Measurements from ENCODE around the gene NPTX2. TPM values are rescaled to one million over a fixed set of nuclear protein-coding genes. Genes with fewer than 3 reads are reported as not detected.

The NPTX2 gene
- total and polyA plus RNA-seq, 10 of the 15 experiments (the other 5 are each of a cell fraction or from before 2014, with no cell fraction given) = 0.04 TPM; not detected in 9

DNA sequence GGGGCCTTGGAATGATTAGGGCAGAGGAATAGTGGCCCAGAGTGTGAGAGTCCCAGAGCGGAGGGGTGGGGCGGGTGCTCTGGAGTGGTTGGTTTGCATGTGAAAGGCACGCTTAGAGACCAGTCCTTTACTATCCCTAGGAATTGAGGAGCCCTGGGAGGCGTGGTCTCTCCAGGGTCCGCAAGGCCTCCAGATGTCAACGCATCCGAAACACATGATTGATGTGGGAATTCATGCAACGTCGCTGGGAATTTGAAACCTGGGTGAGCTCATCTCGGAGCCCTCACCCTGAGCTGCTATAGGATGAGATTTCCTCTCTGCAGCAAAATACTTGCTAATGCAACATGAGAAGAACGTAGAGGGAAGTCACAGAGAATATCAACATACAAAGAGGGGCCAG, 51.2 kb downstream of the NPTX2 start:
- intact Hi-C loops (cut with micrococcal nuclease; ENCODE audit: unreplicated experiment) = no loop called here
- Histone ChIP-seq H3K4me2 (ENCODE audit: control insufficient read depth, insufficient read depth) (no peak overlapping the region), H3K4me1 (ENCODE audit: control insufficient read depth, insufficient read depth, low read length) (no peaks in the 10 kb centered on the region), H3K4me3 (no peak overlapping the region), H3K9ac (ENCODE audit: control insufficient read depth, insufficient read depth, low read length) (no peak overlapping the region), H4K20me1 (ENCODE audit: control insufficient read depth, insufficient read depth) (no peaks in the 10 kb centered on the region), H3K9me3 (replicated peaks; ENCODE audit: control insufficient read depth, insufficient read depth, low read length) (no peaks in the 10 kb centered on the region; the same call in 2 of the 3 replicates), H3K36me3 (ENCODE audit: control insufficient read depth in 2 of 2, insufficient read depth in 2 of 2, low read length in 1 of 2) (no peaks in the 10 kb centered on the region), H3K27me3 (replicated peaks in 1 of 2; ENCODE audit: control insufficient read depth in 2 of 2, insufficient read depth in 2 of 2, low read length in 1 of 2) (no peaks in the 10 kb centered on the region), H3K27ac (ENCODE audit: control insufficient read depth, insufficient read depth) (no peak overlapping the region), H2AFZ (ENCODE audit: control insufficient read depth, low read depth, low read length) (no peak overlapping the region), H3K79me2 (ENCODE audit: control insufficient read depth, insufficient read depth, low read length) (no peaks in the 10 kb centered on the region)
- ChIA-PET RAD21 (ENCODE audit: unreplicated experiment) (no interaction called here), POLR2A (no interaction called here), CTCF (no interaction called here), SMC1A (ENCODE audit: uncharacterized antibody, unreplicated experiment) (no interaction called here)
- WGBS (ENCODE audit: insufficient coverage, insufficient replicate concordance, low lambda C conversion rate, missing lambda C conversion rate) = 66% methylated on average over 11 of the region's 11 CpGs
- no TSS peak for BruUV-seq (replicated peaks)
- FAIRE-seq (no peak), ATAC-seq (no peak), DNase-seq (ENCODE audit: low read depth, low spot score) (no peak)
- in situ Hi-C loops (cut with MboI) = no loop called here
- no peak for TF ChIP-seq NFXL1 (IDR thresholded peaks at IDR 0.05; ENCODE audit: borderline replicate concordance)
- TF ChIP-seq MTA3 (IDR thresholded peaks at IDR 0.05; ENCODE audit: borderline replicate concordance, low read length) = no peak
- TF ChIP-seq MEF2B (IDR thresholded peaks at IDR 0.05; ENCODE audit: partially characterized antibody, poor library complexity, severe bottlenecking) = no peak
- no peak for TF ChIP-seq PML (IDR thresholded peaks at IDR 0.05; ENCODE audit: low read length)
- TF ChIP-seq SP1 (IDR thresholded peaks at IDR 0.05; ENCODE audit: low read depth, low read length) = no peak
- TF ChIP-seq, protein P1, sequence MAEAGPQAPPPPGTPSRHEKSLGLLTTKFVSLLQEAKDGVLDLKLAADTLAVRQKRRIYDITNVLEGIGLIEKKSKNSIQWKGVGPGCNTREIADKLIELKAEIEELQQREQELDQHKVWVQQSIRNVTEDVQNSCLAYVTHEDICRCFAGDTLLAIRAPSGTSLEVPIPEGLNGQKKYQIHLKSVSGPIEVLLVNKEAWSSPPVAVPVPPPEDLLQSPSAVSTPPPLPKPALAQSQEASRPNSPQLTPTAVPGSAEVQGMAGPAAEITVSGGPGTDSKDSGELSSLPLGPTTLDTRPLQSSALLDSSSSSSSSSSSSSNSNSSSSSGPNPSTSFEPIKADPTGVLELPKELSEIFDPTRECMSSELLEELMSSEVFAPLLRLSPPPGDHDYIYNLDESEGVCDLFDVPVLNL (IDR thresholded peaks at IDR 0.05; ENCODE audit: low read depth, low read length) = no peak
- no peak for TF ChIP-seq IKZF1 (conservative IDR thresholded peaks at IDR 0.05)
- no peak for TF ChIP-seq SMAD1 (IDR thresholded peaks at IDR 0.05; ENCODE audit: low read depth, partially characterized antibody)
- TF ChIP-seq, protein P2, sequence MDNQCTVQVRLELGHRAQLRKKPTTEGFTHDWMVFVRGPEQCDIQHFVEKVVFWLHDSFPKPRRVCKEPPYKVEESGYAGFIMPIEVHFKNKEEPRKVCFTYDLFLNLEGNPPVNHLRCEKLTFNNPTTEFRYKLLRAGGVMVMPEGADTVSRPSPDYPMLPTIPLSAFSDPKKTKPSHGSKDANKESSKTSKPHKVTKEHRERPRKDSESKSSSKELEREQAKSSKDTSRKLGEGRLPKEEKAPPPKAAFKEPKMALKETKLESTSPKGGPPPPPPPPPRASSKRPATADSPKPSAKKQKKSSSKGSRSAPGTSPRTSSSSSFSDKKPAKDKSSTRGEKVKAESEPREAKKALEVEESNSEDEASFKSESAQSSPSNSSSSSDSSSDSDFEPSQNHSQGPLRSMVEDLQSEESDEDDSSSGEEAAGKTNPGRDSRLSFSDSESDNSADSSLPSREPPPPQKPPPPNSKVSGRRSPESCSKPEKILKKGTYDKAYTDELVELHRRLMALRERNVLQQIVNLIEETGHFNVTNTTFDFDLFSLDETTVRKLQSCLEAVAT (IDR thresholded peaks at IDR 0.05) = no peak
- no peak for TF ChIP-seq HDAC2 (IDR thresholded peaks at IDR 0.05)
- no peak for TF ChIP-seq SREBF2 (IDR thresholded peaks at IDR 0.05; ENCODE audit: low read length)
- no peak for TF ChIP-seq NR2F1 (conservative IDR thresholded peaks at IDR 0.05)
- no peak for TF ChIP-seq HDAC6 (IDR thresholded peaks at IDR 0.05; ENCODE audit: unreplicated experiment)
- TF ChIP-seq CBFB (IDR thresholded peaks at IDR 0.05; ENCODE audit: low read depth) = no peak
